ENCODE results near the gene AGAP1.
A peak's percentile ranks its signal among the peaks of the same experiment; 100 is the strongest.

The AGAP1 gene

GRCh38 chr2:235575431-235575830 is 81.6 kb downstream of the AGAP1 start:
- H3K4me3 ChIP-seq, result no peak overlapping the region
- no peak for DNase-seq (ENCODE audit: low spot score)
- no peak overlapping the region for H3K27ac ChIP-seq
- no peak for TF ChIP-seq CTCF (IDR thresholded peaks at IDR 0.05)

DNA sequence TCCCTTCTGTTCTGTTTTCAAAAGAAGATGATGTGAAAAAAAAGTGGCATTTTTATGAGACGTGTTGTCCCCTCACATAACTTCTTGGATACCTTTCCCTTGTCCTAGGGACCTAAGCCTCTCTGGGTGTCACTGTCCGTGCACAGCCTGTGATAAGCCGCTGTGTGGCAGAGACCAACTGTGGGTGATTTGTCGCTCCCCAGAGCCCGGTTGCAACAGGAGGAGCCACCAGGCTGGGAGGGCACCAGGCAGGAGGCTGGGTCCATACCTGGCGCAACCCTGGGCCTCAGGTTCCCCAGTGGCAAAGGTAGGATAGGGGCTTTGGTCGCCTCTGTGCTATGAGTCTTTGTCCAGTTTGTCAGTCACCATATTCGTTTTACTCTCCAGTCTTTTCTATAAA is 82.1 kb downstream of the AGAP1 start:
- TF ChIP-seq CTCF (IDR thresholded peaks at IDR 0.05), result no peak
- DNase-seq (ENCODE audit: low spot score), result no peak
- H3K4me3 ChIP-seq, result no peak overlapping the region
- H3K27ac ChIP-seq, result no peak overlapping the region

DNA sequence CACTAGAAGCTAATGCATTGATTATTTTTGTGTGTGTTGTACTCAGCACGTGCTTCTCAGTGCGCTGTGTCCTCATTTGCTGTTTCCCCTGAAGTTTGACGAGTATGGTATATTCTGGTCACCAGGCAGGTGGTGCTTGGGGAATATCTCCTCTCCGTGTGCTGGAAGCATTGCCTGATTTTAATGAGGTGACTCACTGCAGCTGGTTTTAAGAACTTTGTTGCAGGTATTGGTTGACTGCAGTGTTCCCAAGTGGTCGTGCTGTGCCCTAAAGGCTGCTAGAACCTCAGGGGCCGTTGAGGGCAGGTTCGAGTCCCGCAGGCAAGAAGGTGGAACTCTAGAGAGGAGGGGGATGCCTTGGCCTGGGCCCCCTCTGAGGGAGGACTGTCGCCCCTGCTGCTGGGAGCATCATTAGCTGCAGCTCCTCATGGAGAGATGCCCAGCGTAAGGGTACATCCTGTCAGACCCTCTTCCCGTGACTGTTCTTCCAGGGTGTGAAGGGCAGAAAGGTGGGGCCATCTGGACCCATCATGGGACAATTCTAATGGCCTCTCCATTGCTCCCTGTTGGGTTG is 82.6 kb downstream of the AGAP1 start:
- Histone ChIP-seq H3K27ac (no peak overlapping the region), H3K4me3 (no peak overlapping the region)

GRCh38 chr2:235577404-235578330 is 83.8 kb downstream of the AGAP1 start:
- H3K4me3 ChIP-seq, result peak overlapping the region; percentile 6
- no peak for TF ChIP-seq CTCF (IDR thresholded peaks at IDR 0.05)
- peak overlapping the region in 1 of 2 donors; percentile 7 for H3K27ac ChIP-seq
- no peak for DNase-seq (ENCODE audit: low spot score)

More for the DNA sequence above, 82.6 kb downstream of the AGAP1 start:
- DNase-seq (ENCODE audit: low spot score), result no peak
- TF ChIP-seq CTCF (IDR thresholded peaks at IDR 0.05), result no peak

DNA sequence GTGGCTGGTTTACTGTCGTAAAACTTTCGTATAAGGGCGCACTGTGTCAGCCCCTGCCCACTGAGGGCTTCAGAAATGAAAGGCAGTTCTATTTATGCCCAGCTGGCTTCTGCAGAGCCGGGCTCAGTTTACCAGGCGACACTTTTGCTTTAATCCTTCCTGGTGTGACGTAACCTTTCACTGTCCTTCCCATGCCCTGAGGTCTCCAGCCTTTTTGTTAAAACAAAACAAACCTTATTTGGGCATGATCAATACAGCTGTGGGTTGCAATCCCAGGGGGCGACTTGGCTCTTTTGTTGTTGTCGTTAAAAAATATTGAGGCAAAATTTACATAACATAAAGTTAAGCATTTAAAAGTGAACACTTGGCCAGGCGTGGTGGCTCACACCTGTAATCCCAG is 85.3 kb downstream of the AGAP1 start:
- Histone ChIP-seq H3K4me3 (no peak overlapping the region), H3K27ac (no peak overlapping the region)
- no peak for TF ChIP-seq CTCF (IDR thresholded peaks at IDR 0.05)
- no peak for DNase-seq (ENCODE audit: low spot score)

DNA sequence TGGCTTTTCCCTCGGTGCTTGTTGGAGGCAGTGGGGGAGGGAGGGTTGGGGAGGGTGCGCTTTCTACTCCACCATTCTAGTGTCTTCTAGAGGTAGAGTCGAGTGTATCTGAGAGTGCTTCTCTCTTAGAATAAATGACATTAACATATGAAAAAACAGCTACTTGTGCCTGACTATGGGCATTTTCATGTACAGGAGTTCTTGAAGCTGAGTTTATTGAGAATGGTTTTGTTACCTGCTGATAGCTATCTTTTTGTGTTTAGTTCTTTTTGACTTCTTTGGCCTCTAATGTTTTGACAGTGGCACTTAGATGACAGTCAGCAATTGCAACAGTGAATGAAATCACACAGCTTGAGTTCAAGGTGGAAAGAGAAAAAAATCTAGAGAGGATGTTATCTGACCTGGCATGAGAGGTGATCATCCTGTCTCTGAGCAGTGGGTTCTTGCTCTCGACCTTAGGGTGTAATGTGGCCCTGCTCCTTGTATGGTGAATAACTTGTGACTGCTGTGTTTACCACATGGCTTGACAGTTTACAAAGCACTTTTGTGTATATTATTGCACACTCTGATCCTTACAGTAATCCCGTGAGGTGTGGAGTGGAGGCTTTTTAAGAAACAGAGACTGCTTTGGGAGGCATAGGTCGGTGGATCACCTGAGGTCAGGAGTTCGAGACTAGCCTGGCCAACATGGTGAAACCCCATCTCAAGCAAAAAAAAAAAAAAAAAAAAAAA is 86.7 kb downstream of the AGAP1 start:
- no peak for DNase-seq (ENCODE audit: low spot score)
- H3K27ac ChIP-seq, result no peak overlapping the region
- no peak overlapping the region for H3K4me3 ChIP-seq
- no peak for TF ChIP-seq CTCF (IDR thresholded peaks at IDR 0.05)
